Measurements from ENCODE around the gene PON3.
"Not testable (repeated sequence)": the region's sequence is repeated elsewhere in the genome, so short reads cannot be mapped to it uniquely, and the experiment has no call there.

PON3 gene

DNA sequence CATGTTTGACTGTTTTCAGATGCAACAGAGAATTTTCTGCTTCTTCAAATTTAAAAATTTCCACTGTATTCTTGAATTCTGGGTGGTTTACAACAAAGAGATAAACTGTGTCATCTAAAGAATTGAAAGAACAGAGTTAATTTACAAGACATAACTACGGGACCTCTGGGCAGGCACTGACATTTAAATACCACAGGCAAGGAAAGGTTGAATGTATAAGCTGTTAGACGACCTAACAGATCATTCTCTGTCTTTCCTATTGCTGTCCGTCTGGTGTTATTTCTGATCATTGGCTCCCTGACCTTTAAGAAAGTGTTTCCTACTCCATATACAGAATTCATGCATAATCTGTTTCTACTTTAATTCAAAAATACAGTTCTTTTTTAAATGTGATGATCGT lies 15.5 kb upstream of the PON3 start:
- DNase-seq: no peak

DNA sequence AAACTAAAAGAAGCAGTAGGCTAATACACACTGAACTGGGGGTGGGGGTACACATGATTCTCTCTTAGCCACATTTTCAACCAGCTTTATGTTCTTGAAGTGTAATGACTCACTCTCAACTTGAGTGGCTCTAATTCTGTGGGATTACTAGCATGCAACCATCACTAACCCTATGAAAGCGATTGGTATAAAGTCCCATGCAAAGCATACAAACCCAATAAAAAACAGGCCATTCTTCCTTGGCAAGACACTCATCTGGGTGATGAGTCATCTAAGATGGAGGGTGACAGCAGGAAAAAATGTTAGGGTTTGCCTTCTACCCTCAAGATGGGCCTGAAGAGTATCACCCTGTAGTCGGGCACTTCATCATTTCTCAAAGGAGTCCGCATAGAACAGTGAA lies 14.9 kb upstream of the PON3 start:
- DNase-seq: no peak

DNA sequence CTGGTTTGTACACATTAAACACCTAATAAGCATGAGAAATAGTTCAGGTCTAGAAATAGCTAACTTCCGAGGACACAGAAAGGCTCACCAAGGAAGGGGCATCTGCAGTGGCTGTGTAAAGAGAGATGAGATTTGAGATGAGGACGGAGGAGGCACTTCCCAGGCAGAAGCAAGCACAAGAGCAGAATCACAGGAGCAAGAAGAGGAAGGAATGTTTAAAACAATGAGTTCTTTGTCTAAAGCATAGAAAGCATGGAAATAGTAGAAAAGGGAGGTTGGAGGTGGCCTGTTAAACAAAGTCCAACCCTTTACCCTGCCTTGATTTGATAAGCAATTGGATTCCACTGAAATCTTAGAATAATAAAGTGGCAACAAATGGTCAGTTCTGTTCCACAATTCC lies 11.6 kb upstream of the PON3 start:
- DNase-seq: no peak

- DNase-seq: no peak
These were observed 9.6 kb upstream of the PON3 start for GRCh38 chr7:95405800-95406199.

DNA sequence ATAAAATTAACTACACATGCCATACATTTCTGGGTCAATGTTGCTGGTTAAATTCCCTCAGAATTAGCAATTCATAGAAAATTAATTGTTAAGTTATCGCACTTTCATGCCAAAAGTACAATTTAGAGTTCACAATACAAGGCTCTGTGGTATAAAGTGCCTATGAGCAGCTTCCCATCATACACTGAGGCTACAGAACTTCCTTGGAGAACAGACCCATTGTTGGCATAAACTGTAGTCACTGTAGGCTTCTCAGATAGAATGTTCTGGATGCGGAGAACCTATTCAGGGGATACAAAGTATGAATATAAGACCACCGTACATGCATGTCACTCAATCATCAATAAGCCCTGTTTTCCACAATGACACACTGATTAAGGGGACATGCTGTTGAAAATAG lies 9.0 kb upstream of the PON3 start:
- DNase-seq: no peak

DNA sequence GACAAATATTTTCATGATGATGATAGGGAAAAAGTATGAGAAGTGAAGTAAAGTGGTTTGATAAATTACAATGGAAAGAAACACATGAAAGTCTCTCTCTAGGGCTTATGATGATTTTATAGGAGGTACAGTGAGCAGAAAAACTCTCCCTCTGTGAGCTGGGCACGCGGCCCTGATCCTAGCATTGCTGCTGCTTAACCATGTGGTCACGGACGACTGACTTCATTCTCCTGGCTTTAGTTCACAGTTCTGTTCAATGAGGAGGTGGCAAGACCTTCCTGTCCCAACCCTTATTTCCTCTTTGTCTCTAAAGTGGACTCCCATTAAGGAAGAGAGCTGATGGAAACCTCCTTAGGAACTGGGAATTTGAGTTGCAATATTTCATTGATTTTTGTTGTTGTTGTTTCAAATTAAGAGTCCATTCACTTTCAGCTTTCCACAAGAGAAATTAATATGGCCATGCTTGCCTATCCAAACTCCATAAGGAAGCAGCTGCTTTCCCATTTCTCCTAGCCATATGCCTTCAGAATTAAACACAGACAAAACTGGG lies 8.2 kb upstream of the PON3 start:
- no peak for DNase-seq

DNA sequence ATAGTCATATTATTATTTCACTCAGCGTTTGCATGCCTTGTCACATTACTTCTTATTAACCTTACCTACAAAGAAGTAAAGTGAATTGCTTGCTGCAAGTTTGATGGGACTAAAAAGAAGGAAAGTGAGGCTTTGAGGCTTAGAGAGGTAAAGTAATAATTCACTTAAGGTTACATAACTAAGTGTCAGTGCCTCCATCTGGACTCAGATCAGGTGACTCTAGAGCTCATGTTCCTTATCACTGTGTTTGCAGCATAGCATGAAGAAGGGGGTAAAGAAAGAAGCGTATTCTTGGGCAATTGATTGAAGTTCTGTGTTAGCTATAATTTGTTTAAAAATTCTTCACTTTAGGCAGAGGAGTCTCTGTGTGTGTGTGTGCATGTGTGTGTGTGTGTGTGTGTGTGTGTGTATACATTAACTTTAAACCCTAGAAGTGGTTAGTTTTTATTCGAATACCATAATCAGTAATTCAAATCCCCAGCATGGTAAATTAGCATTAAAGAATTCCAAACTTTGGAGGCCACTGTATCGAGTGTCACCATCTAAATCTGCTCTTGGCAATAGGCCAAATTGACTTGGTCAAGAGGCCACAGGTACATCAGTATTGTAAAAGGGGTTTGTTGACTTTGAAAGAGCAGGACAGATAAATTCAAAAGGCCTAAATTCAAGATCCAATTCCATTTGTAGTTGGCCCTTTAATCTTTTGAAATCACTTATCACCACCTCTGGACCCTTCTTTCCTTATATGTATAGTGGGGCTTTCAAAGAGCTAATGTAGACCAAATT lies 2.2 kb upstream of the PON3 start:
- DNase-seq: no peak

GRCh38 chr7:95397381-95397780 lies 1.2 kb upstream of the PON3 start:
- no peak for DNase-seq

- DNase-seq: no peak
These were observed 430 bp downstream of the PON3 start for GRCh38 chr7:95395755-95396135.

DNA sequence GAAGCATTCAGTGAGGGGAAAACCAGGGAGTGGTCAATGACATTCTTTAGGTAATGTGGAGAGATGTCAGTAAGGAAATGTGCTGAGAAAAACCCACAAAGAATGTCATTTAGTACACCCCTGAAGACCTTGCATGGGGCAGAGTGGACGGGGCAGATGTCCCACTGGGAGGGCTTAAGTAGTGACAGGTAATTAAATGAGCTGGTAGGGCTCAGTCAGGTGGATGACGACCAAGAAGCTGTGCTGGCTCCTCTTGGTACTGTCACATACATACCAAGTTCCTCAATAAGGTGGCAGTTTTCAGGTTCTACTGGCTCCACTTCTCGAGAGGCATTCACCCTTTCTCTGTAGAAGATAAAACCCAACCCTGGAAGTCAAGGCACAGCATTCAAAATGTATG lies 1.8 kb downstream of the PON3 start:
- no peak for DNase-seq

DNA sequence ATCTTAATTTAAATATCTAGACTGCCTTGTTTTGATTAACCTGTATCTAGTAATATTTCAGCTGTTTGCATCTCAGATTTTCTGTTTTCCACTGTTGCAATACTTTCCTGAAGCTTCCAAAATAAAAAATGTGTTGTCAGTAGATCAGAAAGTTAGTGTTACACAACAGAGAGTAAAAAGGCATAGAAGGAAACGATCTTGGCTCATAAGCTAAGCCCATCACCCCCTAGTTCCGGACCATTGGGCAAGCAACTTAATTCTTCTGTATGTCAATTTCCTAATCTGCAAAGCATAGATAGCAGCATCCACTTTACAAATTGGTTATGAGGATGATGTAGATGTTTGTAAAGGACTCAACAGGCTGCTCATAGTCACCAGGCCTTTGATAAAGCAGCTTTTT lies 4.4 kb downstream of the PON3 start:
- DNase-seq: no peak

GRCh38 chr7:95389516-95389915 lies 6.7 kb downstream of the PON3 start:
- DNase-seq: no peak

DNA sequence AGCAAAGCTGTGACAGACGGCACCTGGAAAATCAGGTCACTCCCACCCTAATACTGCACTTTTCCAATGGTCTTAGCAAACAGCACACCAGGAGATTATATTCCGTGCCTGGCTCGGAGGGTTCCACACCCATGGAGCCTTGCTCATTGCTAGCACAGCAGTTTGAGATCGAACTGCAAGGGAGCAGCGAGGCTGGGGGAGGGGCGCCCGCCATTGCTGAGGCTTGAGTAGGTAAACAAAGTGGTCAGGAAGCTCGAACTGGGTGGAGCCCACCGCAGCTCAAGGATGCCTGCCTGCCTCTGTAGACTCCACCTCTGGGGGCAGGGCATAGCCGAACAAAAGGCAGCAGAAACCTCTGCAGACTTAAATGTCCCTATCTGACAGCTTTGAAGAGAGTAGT lies 16.7 kb downstream of the PON3 start:
- DNase-seq: not testable (repeated sequence)

GRCh38 chr7:95376632-95377400 lies 19.4 kb downstream of the PON3 start:
- no peak for DNase-seq

DNA sequence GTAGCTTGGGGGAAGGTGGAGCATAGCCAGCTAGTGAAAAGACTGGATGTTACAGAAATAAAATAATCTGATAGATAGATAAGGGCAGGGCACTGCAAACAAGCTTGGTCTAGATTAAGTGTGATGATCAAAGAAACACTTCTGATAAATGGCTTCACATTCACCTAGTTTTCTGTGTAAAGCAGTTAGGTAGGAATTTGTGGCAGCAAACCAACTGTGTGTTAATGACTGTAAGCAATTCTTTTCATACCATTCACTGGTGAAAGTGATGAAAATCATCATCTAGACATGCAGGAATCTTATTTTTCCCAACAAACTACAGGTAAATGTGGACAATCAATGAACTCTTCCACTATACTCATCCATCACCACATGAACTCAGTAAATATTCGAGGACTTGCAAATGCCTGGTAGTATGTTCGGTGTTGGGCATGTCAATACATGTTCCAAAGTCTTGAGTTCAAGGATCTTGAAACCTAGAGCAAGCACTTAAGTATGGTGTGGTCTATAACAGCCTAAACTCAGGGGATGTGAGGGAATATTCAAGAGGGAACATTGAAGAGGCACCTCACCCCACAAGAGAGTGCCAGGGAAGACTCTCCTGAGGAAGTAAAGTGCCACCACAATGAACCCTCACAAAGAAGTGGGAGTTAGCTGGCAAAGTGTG lies 20.5 kb downstream of the PON3 start:
- no peak for DNase-seq

DNA sequence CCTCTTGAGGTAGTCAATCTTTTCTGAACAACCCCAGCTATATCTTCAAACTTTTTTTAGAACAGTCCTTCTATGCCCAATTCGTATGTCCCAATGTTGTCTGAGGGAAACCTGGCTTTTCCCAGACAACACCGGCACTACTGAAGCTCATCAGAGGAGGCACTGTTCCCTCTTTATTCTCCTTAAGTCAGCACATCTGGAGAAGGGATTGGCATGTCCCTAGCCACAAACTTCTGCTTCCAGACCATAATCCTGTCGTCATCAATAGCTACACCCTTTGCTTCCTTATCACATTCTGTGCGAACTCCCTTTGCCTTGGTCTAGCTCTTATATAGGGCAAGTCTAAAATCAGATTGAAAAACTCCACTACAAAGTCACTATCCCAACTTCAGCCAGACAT lies 22.9 kb downstream of the PON3 start:
- DNase-seq: no peak

- no peak for DNase-seq
These were observed 27.9 kb downstream of the PON3 start for GRCh38 chr7:95368235-95368634.

- DNase-seq: no peak
These were observed 28.6 kb downstream of the PON3 start for GRCh38 chr7:95367606-95368005.

DNA sequence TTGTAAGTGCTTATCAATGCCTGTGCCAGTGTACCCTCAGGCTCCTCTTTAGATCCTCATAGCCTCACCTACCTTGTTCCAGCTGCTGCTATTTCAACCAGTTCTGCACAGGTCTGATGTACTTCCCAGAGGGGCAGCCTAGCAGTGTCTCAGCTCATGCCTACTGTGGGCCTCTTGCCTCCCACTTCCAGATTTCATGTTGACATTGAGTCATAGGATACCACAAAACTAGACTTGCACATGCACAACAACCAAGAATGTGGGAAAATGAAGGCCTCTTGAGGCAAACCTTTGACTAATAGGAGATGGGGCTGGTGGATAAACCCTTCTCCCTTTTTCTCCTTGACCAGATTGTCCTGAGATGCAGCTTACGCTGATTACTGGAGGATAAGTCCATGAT lies 31.0 kb downstream of the PON3 start:
- DNase-seq: no peak

- DNase-seq: no peak
These were observed 38.6 kb downstream of the PON3 start for GRCh38 chr7:95357623-95358022.

GRCh38 chr7:95342642-95343307 lies 53.4 kb downstream of the PON3 start:
- no peak for DNase-seq

DNA sequence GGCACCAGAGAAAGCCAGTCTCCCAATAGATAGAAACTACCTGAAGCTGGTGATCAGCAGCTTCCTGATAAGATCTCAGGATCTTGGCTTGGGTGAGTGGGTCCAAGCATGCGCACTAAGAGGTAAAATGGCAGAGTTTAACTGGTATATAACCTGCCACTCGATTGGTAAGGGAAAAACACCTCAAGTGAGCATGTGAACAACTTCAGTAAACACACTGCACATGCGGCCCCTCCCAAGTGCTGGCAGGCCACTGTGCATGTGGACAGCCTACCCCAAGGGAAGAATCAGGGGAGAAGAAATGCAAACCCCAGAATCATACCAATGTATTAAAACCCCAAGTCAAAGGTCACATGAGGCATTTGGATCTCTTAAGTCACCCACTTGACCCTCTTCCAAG lies 54.1 kb downstream of the PON3 start:
- no peak for DNase-seq

DNA sequence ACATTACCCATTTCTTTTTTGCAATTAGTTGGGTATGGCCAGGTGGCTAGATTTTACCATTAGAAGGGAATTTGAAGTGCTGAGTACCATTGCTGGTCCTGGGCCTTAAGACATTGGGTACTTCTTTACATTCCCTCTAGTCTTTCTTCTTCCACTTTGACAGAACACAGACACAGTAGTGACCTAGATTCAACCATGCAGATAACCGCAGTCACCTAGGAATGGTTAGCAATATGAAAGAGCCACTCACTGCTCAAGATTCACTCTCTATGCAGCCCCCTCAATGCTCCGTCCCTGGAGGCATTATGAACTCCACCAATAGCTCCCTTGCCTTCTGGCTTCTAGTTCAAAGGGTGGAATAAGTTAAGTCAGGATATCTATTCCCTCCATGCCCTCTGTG lies 55.7 kb downstream of the PON3 start:
- DNase-seq: no peak

All from stimulated activated naive CD4-positive, alpha-beta T cell (primary cell).